Measurements from ENCODE around the gene GRAMD4.

DNA sequence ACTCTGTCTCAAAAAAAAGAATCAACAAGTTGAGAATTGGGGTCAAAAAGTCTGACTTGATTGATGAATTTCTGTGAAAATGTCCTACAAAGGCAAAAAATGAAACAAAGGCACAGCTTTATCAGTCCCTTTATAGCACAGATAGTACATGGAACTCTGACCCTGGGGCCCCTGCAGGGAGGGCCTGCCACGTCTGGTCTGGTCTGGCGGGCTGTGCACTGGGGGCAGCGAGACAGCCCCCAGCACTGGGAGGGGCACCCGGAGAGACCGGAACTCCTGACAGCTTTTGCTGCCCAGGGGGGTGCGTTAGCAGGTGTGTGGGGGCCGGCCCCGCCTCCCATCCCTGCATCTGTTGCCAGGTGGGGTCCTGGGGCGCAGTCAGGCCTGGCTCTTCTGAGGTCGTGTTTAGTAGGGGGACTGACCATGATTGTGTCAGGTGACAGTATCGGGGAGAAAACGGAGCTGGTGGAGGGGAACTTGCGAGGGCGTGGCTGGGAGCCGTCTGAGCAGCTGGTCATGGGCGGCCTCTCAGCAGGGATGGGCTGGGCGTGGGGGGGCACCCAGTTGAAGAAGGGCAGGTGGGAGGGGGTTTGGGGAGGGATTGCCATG, 51.7 kb downstream of the GRAMD4 start:
- TF ChIP-seq, protein P1, sequence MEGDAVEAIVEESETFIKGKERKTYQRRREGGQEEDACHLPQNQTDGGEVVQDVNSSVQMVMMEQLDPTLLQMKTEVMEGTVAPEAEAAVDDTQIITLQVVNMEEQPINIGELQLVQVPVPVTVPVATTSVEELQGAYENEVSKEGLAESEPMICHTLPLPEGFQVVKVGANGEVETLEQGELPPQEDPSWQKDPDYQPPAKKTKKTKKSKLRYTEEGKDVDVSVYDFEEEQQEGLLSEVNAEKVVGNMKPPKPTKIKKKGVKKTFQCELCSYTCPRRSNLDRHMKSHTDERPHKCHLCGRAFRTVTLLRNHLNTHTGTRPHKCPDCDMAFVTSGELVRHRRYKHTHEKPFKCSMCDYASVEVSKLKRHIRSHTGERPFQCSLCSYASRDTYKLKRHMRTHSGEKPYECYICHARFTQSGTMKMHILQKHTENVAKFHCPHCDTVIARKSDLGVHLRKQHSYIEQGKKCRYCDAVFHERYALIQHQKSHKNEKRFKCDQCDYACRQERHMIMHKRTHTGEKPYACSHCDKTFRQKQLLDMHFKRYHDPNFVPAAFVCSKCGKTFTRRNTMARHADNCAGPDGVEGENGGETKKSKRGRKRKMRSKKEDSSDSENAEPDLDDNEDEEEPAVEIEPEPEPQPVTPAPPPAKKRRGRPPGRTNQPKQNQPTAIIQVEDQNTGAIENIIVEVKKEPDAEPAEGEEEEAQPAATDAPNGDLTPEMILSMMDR (conservative IDR thresholded peaks at IDR 0.05), result no peak
- no peak for TF ChIP-seq EZH2 (IDR thresholded peaks at IDR 0.05; ENCODE audit: low read depth)
